Right lobe of liver (tissue), 6 donors: ENCODE results near the gene PCDH19. TPM values are rescaled to one million over a fixed set of nuclear protein-coding genes. Genes with fewer than 3 reads are reported as not detected.

Experiments used
- ATAC-seq, 4 donors: fragments of 200-7000 bp; cut with Tn5 transposase; one replicate each; pipeline ENCODE4 v1.9.1; 2020; ENCODE audit warnings: mild to moderate bottlenecking in 4 of 4, moderate library complexity in 4 of 4
- DNase-seq, 3 donors: peaks; one replicate each; pipeline ENCODE4 v3.0.0-alpha.2; 2020
- H3K27ac ChIP-seq, 3 donors: fragments of 200-600 bp; one replicate each; pipeline ENCODE4 v1.8.0; 2022
- H3K27me3 ChIP-seq, 2 donors: fragments of 200-600 bp; one replicate each; pipeline ENCODE4 v1.8.0; 2022
- H3K36me3 ChIP-seq, 4 donors: fragments of 200-600 bp; sonication (generic) in 1 of 4; one replicate each; pipeline versions ENCODE4 v1.5.1 to v1.8.0; 2017 to 2022; ENCODE audit warnings: control low read depth in 1 of 4
- H3K4me1 ChIP-seq, 4 donors: fragments of 200-600 bp; sonication (generic) in 1 of 4; one replicate each; pipeline versions ENCODE4 v1.5.1 to v1.8.0; 2017 to 2022; ENCODE audit warnings: control low read depth in 1 of 4
- H3K4me3 ChIP-seq, 3 donors: fragments of 200-600 bp; one replicate each; pipeline ENCODE4 v1.8.0; 2022
- H3K9me3 ChIP-seq, 4 donors: fragments of 200-600 bp; sonication (generic) in 1 of 4; one replicate each; pipeline versions ENCODE4 v1.5.1 to v1.8.0; 2017 to 2022; ENCODE audit warnings: control low read depth in 1 of 4
- POLR2A ChIP-seq: fragments of 450-650 bp; IDR thresholded peaks from one replicate; pipeline ENCODE4 v1.6.1; 2017; ENCODE audit warnings: antibody characterized with exemption, mild to moderate bottlenecking
- WGBS: methylation state at CpG from one replicate; pipeline ENCODE4 v1.1.6; 2018; ENCODE audit warnings: low coverage, low lambda C conversion rate; ENCODE audit not compliant: insufficient coverage; ENCODE audit errors: missing lambda C conversion rate; 5-methylcytosine and 5-hydroxymethylcytosine counted together
- intact Hi-C, 2 donors: fragments of 100-400 bp; cut with DNase I; formaldehyde crosslinking; loops; one replicate each; pipeline versions ENCODE4 v1.11.2 to v1.14.1; 2022
- total RNA-seq, 6 experiments: library from RNA; depleted of rRNA in 2 of 6; stranded (reverse); fragments of >200 nt in 2 of 6; fragmentation: NEBNext Ultra II Directional in 3 of 6; extraction: Animal tissue kit (Norgen Biotek cat#: 25700) in 3 of 6; gene quantifications; one replicate each; pipeline versions ENCODE4 v1.1.0 to v1.2.4, GENCODE V29; 2016 to 2023
- TF ChIP-seq, protein P1 (sequence below), 4 donors: fragments of 200-600 bp in 3 of 4; fragments of 450-650 bp in 1 of 4; IDR thresholded peaks; one replicate each; pipeline versions ENCODE4 v1.5.1 to v1.8.0; 2016 to 2022; ENCODE audit warnings: antibody characterized with exemption in 4 of 4, mild to moderate bottlenecking in 2 of 4
- donor health status: DM: no; HTN: yes; CAD: no.
- donor health status: DM: no; HTN: no; CAD: no.
- donor health status: DM: no; HTN: no; CAD: no.
- donor health status: DM: no; HTN: yes; CAD: no.
- donor health status: DM: no; HTN: yes; CAD: no.

Gene PCDH19
- total RNA-seq, 6 experiments from 2014 or later: under 0.01 to 0.10 (median 0.06) TPM

DNA sequence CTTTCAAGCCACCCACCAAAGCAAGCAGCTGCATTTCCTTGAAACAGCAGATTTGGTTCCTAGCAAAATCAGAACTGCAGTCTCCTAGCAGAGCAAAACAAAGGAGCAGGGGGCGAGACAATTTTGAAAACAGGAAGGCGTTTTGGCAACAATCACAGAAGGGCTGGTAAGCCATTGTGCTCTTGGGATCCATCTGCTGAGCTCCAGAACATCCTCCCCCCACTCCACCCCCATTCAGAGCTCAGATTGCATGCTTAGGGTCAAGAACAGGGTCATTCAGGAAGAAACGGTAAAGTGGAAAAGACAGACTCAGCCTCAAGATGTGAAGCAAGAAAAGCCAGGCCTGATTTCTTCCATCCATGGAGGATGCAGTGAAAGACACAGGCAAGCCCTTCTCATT is 7.6 kb upstream of the PCDH19 start:
- ATAC-seq (peak in 2 of 4 donors; percentile 54 to 55), DNase-seq (no peak)
- Histone ChIP-seq H3K27me3 (peaks cover 0 to 11% of the 10 kb centered on the region in 2 donors), H3K36me3 (no peaks in the 10 kb centered on the region), H3K9me3 (no peaks in the 10 kb centered on the region), H3K27ac (no peak overlapping the region), H3K4me3 (no peak overlapping the region), H3K4me1 (no peaks in the 10 kb centered on the region)
- TF ChIP-seq, protein P1, sequence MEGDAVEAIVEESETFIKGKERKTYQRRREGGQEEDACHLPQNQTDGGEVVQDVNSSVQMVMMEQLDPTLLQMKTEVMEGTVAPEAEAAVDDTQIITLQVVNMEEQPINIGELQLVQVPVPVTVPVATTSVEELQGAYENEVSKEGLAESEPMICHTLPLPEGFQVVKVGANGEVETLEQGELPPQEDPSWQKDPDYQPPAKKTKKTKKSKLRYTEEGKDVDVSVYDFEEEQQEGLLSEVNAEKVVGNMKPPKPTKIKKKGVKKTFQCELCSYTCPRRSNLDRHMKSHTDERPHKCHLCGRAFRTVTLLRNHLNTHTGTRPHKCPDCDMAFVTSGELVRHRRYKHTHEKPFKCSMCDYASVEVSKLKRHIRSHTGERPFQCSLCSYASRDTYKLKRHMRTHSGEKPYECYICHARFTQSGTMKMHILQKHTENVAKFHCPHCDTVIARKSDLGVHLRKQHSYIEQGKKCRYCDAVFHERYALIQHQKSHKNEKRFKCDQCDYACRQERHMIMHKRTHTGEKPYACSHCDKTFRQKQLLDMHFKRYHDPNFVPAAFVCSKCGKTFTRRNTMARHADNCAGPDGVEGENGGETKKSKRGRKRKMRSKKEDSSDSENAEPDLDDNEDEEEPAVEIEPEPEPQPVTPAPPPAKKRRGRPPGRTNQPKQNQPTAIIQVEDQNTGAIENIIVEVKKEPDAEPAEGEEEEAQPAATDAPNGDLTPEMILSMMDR (IDR thresholded peaks at IDR 0.05): no peak
- no peak for TF ChIP-seq POLR2A
- intact Hi-C loops: no loop called here
- 29% methylated on average over 3 of the region's 3 CpGs for WGBS

- Histone ChIP-seq H3K4me1 (no peaks in the 10 kb centered on the region), H3K27ac (no peak overlapping the region), H3K9me3 (no peaks in the 10 kb centered on the region), H3K27me3 (peaks cover 0 to 37% of the 10 kb centered on the region in 2 donors), H3K4me3 (no peak overlapping the region), H3K36me3 (no peaks in the 10 kb centered on the region)
- ATAC-seq (peak; percentile 82 to 85 (median 84)), DNase-seq (peak in 1 of 3 donors; percentile 47)
- intact Hi-C loops: no loop called here
- under 1% methylated on average over 5 of the region's 5 CpGs for WGBS
- TF ChIP-seq, protein P1 (IDR thresholded peaks at IDR 0.05): peak; percentile 52 to 71 (median 66)
- no peak for TF ChIP-seq POLR2A
Observed at GRCh38 chrX:100413229-100413628, 3.2 kb upstream of the PCDH19 start.

DNA sequence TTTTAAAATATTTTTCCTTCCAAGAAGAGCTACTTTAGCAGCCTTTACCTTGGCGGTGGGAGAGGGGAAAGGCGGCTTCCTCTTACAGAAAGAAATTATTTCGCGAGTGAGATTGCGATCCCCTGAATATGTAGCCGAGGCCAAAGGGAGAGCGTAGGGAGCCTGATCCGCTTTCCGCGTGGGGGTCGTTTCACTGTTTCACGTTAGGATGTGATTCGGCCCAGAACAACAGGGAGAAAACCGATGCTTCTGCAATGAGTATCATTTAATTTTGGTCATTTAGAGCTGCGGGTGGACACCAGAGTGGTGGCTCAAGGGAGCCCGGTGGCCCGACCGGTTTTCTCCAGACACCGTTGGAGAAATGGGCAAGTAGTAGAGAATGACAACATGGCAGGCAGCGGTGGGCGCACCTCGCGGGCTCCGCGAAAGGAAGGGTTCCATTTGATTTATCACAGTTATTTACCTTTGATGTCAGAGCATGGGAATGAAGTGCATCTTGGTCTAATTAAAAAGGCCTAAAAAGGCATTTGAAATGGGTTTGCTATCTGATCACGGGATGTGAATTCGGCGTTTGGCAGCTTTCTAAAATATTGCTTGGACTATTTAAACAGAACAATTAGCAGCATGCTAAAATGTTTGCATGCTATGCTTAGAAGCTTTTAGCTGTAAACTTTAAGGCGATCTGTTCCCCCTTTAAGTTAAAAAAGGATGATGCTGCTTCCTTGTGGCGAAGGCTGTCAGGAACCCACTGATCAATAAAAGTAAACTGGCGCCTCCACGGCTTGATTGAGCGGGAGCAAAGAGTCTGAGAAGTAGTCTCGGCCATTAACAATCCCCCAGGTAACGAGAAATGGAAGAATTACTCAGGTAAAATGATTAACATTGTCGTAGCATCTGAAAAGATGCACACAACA is 2.0 kb upstream of the PCDH19 start:
- 24% methylated on average over 26 of the region's 36 CpGs for WGBS
- intact Hi-C loops: no loop called here
- H3K9me3 ChIP-seq: no peaks in the 10 kb centered on the region
- no peak overlapping the region for H3K27ac ChIP-seq
- no peak overlapping the region for H3K4me3 ChIP-seq
- H3K36me3 ChIP-seq: no peaks in the 10 kb centered on the region
- H3K27me3 ChIP-seq: peaks cover 0 to 42% of the 10 kb centered on the region in 2 donors
- no peak for TF ChIP-seq POLR2A
- TF ChIP-seq, protein P1 (IDR thresholded peaks at IDR 0.05): no peak
- no peak for ATAC-seq
- DNase-seq: no peak
- no peaks in the 10 kb centered on the region for H3K4me1 ChIP-seq

DNA sequence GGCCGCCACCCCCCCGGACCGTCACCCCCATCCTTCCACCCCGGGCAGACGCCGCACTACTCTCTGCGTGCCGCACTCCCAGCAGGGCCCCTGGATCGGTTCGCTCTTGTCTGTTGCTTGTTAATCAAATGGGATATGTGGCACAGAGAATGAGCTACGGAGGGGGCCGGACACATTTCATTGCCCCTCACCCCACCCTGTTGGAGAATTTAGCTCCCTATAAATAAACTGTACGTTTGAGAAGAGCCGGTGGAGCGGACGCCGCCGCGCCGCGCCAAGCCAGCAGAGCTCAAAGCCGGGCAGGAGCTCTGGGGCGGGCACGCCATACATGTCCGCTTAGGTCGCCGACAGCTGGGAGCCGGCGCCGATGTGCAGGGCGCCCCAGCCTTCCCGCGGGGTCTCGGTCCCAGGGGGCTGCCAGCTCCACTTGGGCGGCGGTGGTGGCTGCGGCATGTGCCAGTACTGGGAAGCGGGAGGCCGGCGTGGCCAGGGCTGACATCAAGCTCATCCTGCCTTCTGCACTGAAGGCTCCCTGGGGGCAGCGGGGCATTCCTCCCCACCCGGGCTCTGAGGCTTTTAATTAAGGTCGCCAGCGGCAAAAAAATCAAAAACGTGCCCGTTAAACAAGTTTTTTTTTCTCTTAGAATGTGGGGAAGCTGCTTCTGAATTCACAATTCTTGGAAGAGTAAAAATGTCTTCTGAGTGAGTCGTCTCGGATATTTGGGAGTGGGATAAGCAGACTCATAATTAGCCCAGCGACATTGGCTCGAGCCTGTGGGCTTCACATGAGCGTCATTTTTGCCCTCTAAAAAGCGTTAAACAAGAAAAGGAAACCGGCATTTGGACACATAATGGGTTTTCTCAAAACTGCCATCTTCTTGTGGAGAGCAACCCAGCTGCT is 1.1 kb upstream of the PCDH19 start:
- no peaks in the 10 kb centered on the region for H3K9me3 ChIP-seq
- no peaks in the 10 kb centered on the region for H3K36me3 ChIP-seq
- ATAC-seq (no peak), DNase-seq (peak in 1 of 3 donors; percentile 43)
- no peak overlapping the region for H3K4me3 ChIP-seq
- WGBS: 37% methylated on average over 24 of the region's 53 CpGs
- H3K4me1 ChIP-seq: no peaks in the 10 kb centered on the region
- no peak for TF ChIP-seq POLR2A
- TF ChIP-seq, protein P1 (IDR thresholded peaks at IDR 0.05): no peak
- H3K27me3 ChIP-seq: peaks cover 0 to 45% of the 10 kb centered on the region in 2 donors
- intact Hi-C loops: no loop called here
- H3K27ac ChIP-seq: no peak overlapping the region
